MM.1S (cell line): ENCODE results near the gene VLDLR.

Experiments used
- EZH2 ChIP-seq: fragments of 300-600 bp; sonication (generic); optimal IDR thresholded peaks from 2 replicates; pipeline ENCODE3; 2017; ENCODE audit warnings: low read depth, mild to moderate bottlenecking, antibody characterized with exemption, low read length, mixed read lengths
- EZH2phosphoT487 ChIP-seq: fragments of 300-600 bp; sonication (generic); IDR thresholded peaks from 2 replicates; pipeline ENCODE4 v1.6.1; 2018; ENCODE audit warnings: antibody characterized with exemption, low read length
- TF ChIP-seq, protein P1 (sequence below): fragments of 300-600 bp; sonication (generic); IDR thresholded peaks from 2 replicates; pipeline ENCODE4 v1.5.1; 2016; ENCODE audit warnings: antibody characterized with exemption, low read length, mixed read lengths

DNA sequence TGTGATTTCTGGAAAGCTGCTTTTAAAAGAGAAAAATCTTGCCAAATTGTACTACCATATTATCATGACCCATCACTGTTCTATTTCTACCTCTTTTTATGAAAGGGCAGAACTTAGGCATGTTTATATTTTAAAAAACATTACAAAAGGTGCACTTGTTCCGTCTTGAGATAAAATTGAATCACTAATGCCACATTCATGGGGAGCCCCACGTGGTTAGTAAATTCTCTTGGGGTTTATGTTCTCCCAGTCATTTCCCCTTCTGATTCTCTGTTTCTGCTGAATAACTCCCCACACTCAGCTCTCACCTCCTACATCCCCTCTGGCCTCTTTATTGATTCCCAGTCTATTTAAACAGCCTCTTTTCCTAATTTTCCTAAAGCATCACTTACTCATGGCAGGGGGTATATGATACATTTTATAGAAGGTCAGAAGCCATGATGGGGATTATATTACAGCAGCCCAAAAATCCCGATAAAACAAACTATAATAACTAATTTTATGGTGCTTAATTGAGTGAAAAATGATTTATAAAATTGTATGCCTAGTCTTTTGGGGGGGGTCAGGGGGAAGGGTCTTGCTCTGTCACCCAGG lies 19.7 kb upstream of the VLDLR start:
- TF ChIP-seq, protein P1, sequence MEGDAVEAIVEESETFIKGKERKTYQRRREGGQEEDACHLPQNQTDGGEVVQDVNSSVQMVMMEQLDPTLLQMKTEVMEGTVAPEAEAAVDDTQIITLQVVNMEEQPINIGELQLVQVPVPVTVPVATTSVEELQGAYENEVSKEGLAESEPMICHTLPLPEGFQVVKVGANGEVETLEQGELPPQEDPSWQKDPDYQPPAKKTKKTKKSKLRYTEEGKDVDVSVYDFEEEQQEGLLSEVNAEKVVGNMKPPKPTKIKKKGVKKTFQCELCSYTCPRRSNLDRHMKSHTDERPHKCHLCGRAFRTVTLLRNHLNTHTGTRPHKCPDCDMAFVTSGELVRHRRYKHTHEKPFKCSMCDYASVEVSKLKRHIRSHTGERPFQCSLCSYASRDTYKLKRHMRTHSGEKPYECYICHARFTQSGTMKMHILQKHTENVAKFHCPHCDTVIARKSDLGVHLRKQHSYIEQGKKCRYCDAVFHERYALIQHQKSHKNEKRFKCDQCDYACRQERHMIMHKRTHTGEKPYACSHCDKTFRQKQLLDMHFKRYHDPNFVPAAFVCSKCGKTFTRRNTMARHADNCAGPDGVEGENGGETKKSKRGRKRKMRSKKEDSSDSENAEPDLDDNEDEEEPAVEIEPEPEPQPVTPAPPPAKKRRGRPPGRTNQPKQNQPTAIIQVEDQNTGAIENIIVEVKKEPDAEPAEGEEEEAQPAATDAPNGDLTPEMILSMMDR = no peak
- TF ChIP-seq EZH2phosphoT487 = no peak
- TF ChIP-seq EZH2 = no peak
